ENCODE measurements around the gene ZNF423. TPM values are rescaled to one million over a fixed set of nuclear protein-coding genes. Genes with fewer than 3 reads are reported as not detected.

Gene ZNF423
- total RNA-seq, 6 experiments from 2014 or later, result 0.43 to 1.2 (median 0.89) TPM

GRCh38 chr16:49780433-49780832, 75.5 kb downstream of the ZNF423 start:
- H3K36me3 ChIP-seq, result no peaks in the 10 kb centered on the region
- H3K4me3 ChIP-seq, result no peak overlapping the region
- DNase-seq (no peak), ATAC-seq (no peak)
- 38% methylated on average over 1 of the region's 12 CpGs for WGBS (ENCODE audit: insufficient coverage, low coverage, low lambda C conversion rate, missing lambda C conversion rate)
- TF ChIP-seq POLR2A (IDR thresholded peaks at IDR 0.05) (no peak), CTCF (IDR thresholded peaks at IDR 0.05) (no peak)
- intact Hi-C loops (cut with DNase I), result no loop called here
- no peaks in the 10 kb centered on the region for H3K4me1 ChIP-seq
- no peaks in the 10 kb centered on the region for H3K27me3 ChIP-seq
- no peak overlapping the region for H3K27ac ChIP-seq
- H3K9me3 ChIP-seq, result no peaks in the 10 kb centered on the region

- no peak overlapping the region for H3K27ac ChIP-seq
- no peak for DNase-seq
- intact Hi-C loops (cut with DNase I), result no loop called here
- TF ChIP-seq POLR2A (IDR thresholded peaks at IDR 0.05) (no peak), CTCF (IDR thresholded peaks at IDR 0.05) (no peak)
- WGBS (ENCODE audit: insufficient coverage, low coverage, low lambda C conversion rate, missing lambda C conversion rate), result 48% methylated on average over 6 of the region's 7 CpGs
- ATAC-seq, result no peak
- H3K36me3 ChIP-seq, result no peaks in the 10 kb centered on the region
- H3K4me1 ChIP-seq, result no peaks in the 10 kb centered on the region
- H3K9me3 ChIP-seq, result no peaks in the 10 kb centered on the region
- H3K4me3 ChIP-seq, result no peak overlapping the region
- H3K27me3 ChIP-seq, result no peaks in the 10 kb centered on the region
These were observed 75.9 kb downstream of the ZNF423 start for GRCh38 chr16:49779979-49780378.

GRCh38 chr16:49778202-49778930, 77.5 kb downstream of the ZNF423 start:
- 49% methylated on average over 6 of the region's 11 CpGs for WGBS (ENCODE audit: insufficient coverage, low coverage, low lambda C conversion rate, missing lambda C conversion rate)
- ATAC-seq, result no peak
- Histone ChIP-seq H3K36me3 (no peaks in the 10 kb centered on the region), H3K27me3 (no peaks in the 10 kb centered on the region), H3K27ac (no peak overlapping the region), H3K4me3 (no peak overlapping the region), H3K4me1 (no peaks in the 10 kb centered on the region), H3K9me3 (no peaks in the 10 kb centered on the region)
- TF ChIP-seq CTCF (IDR thresholded peaks at IDR 0.05) (no peak), POLR2A (IDR thresholded peaks at IDR 0.05) (no peak)
- intact Hi-C loops (cut with DNase I), result no loop called here
- DNase-seq, result no peak

GRCh38 chr16:49776734-49777133, 79.2 kb downstream of the ZNF423 start:
- intact Hi-C loops (cut with DNase I), result no loop called here
- no peaks in the 10 kb centered on the region for H3K36me3 ChIP-seq
- ATAC-seq (no peak), DNase-seq (no peak)
- no peak overlapping the region for H3K27ac ChIP-seq
- WGBS (ENCODE audit: insufficient coverage, low coverage, low lambda C conversion rate, missing lambda C conversion rate), result 79% methylated on average over 4 of the region's 4 CpGs
- H3K4me1 ChIP-seq, result no peaks in the 10 kb centered on the region
- no peak for TF ChIP-seq POLR2A (IDR thresholded peaks at IDR 0.05)
- no peak for TF ChIP-seq CTCF (IDR thresholded peaks at IDR 0.05)
- H3K27me3 ChIP-seq, result no peaks in the 10 kb centered on the region
- H3K9me3 ChIP-seq, result no peaks in the 10 kb centered on the region
- no peak overlapping the region for H3K4me3 ChIP-seq

Data from right lobe of liver (tissue), 6 donors.